Activated naive CD4-positive, alpha-beta T cell treated with anti-CD3 and anti-CD28 coated beads for 36 hours (primary cell): Measurements from ENCODE around the gene ITGA7. TPM values are rescaled to one million over a fixed set of nuclear protein-coding genes. Genes with fewer than 3 reads are reported as not detected.

Experiments
- CTCF ChIA-PET: fragments of 350-600 bp; sonication (Branson Sonifier 250); formaldehyde crosslinking; loops from one replicate; lab custom pipeline; 2021; ENCODE audit warnings: antibody characterized with exemption; lab: Charles Lee
- DNase-seq: peaks from one replicate; pipeline ENCODE4 v3.0.0-alpha.2; 2020
- H3K27ac Mint-ChIP-seq: one replicate; pipeline ENCODE4 v1.8.0; 2021; ENCODE audit warnings: mild to moderate bottlenecking, mixed read lengths
- H3K27me3 Mint-ChIP-seq: one replicate; pipeline ENCODE4 v1.8.0; 2021; ENCODE audit warnings: low read depth, mixed read lengths
- H3K36me3 Mint-ChIP-seq: one replicate; pipeline ENCODE4 v1.8.0; 2021; ENCODE audit warnings: low read depth, mixed read lengths
- H3K4me1 Mint-ChIP-seq: one replicate; pipeline ENCODE4 v1.8.0; 2021; ENCODE audit warnings: low read depth, mixed read lengths
- H3K4me3 Mint-ChIP-seq: one replicate; pipeline ENCODE4 v1.8.0; 2021; ENCODE audit warnings: mild to moderate bottlenecking, moderate library complexity, mixed read lengths
- H3K9me3 Mint-ChIP-seq: one replicate; pipeline ENCODE4 v1.8.0; 2021; ENCODE audit warnings: mixed read lengths
- intact Hi-C: fragments of 100-400 bp; cut with micrococcal nuclease; formaldehyde crosslinking; loops from one replicate; pipeline ENCODE4 v1.15.1; 2023
- total RNA-seq, 2 experiments: library from RNA; stranded (reverse); gene quantifications; one replicate each; pipeline ENCODE4 v1.2.3, GENCODE V29; 2021

ITGA7 gene
- total RNA-seq, 2 experiments from 2014 or later: 3.9 to 4.8 TPM

GRCh38 chr12:55636853-55637252 lies 70.9 kb downstream of the ITGA7 start, which contains the start of gene OR10P1:
TSS of gene OR10P1 (plus strand) at chr12:55636892. CDS start at chr12:55636892, 0 bp downstream.
- H3K4me3 Mint-ChIP-seq: peak within 1 kb of the TSS; percentile 15
- intact Hi-C loops: loop anchor here (1.0 kb wide), 1 partner anchor 13 kb away; no protein-coding TSS in a partner anchor
- DNase-seq: no peak
- no peaks in the 10 kb centered on the region for H3K36me3 Mint-ChIP-seq
- H3K27ac Mint-ChIP-seq: peak within 1 kb of the TSS; percentile 39
- H3K4me1 Mint-ChIP-seq: peaks cover 11% of the 10 kb centered on the region
- CTCF ChIA-PET: interaction anchor here (1.1 to 5.1 kb wide), 3 partner anchors 9 to 19 kb away, joined by 3 to 36 read pairs (median 23); no protein-coding TSS in a partner anchor
- H3K9me3 Mint-ChIP-seq: no peaks in the 10 kb centered on the region
- peaks cover 10% of the 10 kb centered on the region for H3K27me3 Mint-ChIP-seq

DNA sequence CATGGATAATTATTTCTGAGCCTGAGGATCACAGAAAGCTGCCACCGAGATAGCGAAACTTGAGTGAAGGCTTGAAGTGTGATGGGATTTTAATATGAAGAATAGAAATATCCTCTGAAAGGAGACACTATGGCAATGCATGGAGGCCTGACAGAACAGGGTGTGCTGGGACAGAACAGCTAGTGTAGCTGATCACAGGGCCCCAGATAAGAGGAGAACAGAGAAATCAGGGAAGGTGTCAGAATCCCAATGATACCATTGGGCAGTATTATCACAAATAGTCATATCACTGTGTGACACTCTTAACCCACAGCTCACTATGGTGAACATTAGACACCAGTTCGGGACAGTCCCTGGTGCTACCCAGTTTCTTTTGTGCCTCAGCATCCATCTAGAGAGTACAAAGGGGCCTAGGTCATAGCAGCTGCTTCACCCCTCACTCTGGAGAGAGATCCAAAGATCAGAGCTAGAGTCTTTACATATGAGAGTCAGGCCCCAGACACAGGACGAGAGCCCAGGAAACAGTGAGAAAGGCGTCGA lies 71.5 kb downstream of the ITGA7 start:
- H3K36me3 Mint-ChIP-seq: no peaks in the 10 kb centered on the region
- CTCF ChIA-PET: interaction anchor here (1.1 to 5.1 kb wide), 3 partner anchors 9 to 20 kb away, joined by 3 to 36 read pairs (median 23); no protein-coding TSS in a partner anchor
- H3K4me1 Mint-ChIP-seq: peaks cover 11% of the 10 kb centered on the region
- peaks cover 10% of the 10 kb centered on the region for H3K27me3 Mint-ChIP-seq
- H3K9me3 Mint-ChIP-seq: no peaks in the 10 kb centered on the region
- H3K27ac Mint-ChIP-seq: no peak overlapping the region
- intact Hi-C loops: loop anchor here (1.0 kb wide), 1 partner anchor 12 kb away; no protein-coding TSS in a partner anchor
- peak; percentile 45 for DNase-seq
- H3K4me3 Mint-ChIP-seq: no peak overlapping the region

Other genes with a start within 250 kb of the ITGA7 start
- gene OR6C70, start 237.8 kb downstream of the ITGA7 start, total RNA-seq: not detected
- gene OR6C68, start 215.5 kb downstream of the ITGA7 start, total RNA-seq: not detected
- not detected for gene OR6C4, start 158.3 kb downstream of the ITGA7 start, total RNA-seq
- not detected for gene OR2AP1, start 135.4 kb downstream of the ITGA7 start, total RNA-seq
- gene OR10P1, start 71.0 kb downstream of the ITGA7 start, total RNA-seq: not detected
- gene BLOC1S1, start 8.1 kb upstream of the ITGA7 start, total RNA-seq: 100 to 1,000 TPM; 118 to 124 TPM
- gene RDH5, start 12.5 kb upstream of the ITGA7 start, total RNA-seq: 1 to 10 TPM; 2.1 to 2.6 TPM
- gene CD63, start 21.1 kb upstream of the ITGA7 start, total RNA-seq: 10 to 100 TPM; 62.3 to 73.6 TPM
- 1 to 10 TPM; 4.2 TPM for gene GDF11, start 35.2 kb upstream of the ITGA7 start, total RNA-seq
- gene SARNP, start 109.8 kb upstream of the ITGA7 start, total RNA-seq: 100 to 1,000 TPM; 100 to 101 TPM
- 10 to 100 TPM; 23.8 to 26.4 TPM for gene ORMDL2, start 110.1 kb upstream of the ITGA7 start, total RNA-seq
- gene DNAJC14, start 121.7 kb upstream of the ITGA7 start, total RNA-seq: 10 to 100 TPM; 19.7 to 21.9 TPM
- gene MMP19, start 135.0 kb upstream of the ITGA7 start, total RNA-seq: under 1 TPM in 1 of 2 experiments, not detected in 1; 0.10 TPM
- 10 to 100 TPM; 18.8 to 19.3 TPM for gene PYM1, start 220.0 kb upstream of the ITGA7 start, total RNA-seq
- 100 to 1,000 TPM; 285 to 331 TPM for gene DGKA, start 223.3 kb upstream of the ITGA7 start, total RNA-seq